ENCODE results near the gene APLN. TPM values are rescaled to one million over a fixed set of nuclear protein-coding genes. Genes with fewer than 3 reads are reported as not detected.

APLN gene
- polyA plus RNA-seq, 1 experiment = 0.21 TPM

DNA sequence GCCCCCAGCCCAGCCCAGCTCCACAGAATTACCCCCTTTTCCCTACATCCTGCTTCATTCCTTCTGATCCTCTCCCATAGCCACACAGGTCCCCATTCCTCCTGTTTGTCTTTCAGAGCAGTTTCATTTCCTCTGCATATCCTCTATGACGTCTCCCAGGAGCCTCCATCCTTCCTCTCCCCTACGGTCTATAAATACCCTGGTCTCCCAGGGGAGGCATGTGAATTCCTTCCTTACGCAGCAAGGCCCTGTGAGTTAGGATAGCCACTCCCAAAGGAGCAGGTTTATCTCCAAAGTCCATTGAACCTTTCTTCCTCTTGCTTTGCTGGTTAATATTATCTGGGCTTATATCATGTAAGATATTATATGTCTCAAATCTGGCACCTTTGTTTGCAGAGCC lies 8.4 kb upstream of the APLN start:
- CTCF ChIA-PET = interaction anchor here (1.2 kb wide), 1 partner anchor 15 kb away, joined by 3 read pairs; no protein-coding TSS in a partner anchor
- Histone ChIP-seq H3K4me3 (ENCODE audit: low read depth, low read length) (no peak overlapping the region), H3K27me3 (ENCODE audit: control insufficient read depth, insufficient read depth, low read length) (no peaks in the 10 kb centered on the region), H3K27ac (ENCODE audit: low read depth, low read length) (no peak overlapping the region), H3K9me3 (ENCODE audit: control insufficient read depth, insufficient read depth, low read length) (no peaks in the 10 kb centered on the region)
- TF ChIP-seq CTCF (IDR thresholded peaks at IDR 0.05; ENCODE audit: low read depth, low read length) = no peak
- POLR2A ChIA-PET = no interaction called here
- no peak for DNase-seq (ENCODE audit: low read depth, low spot score)

GRCh38 chrX:129661369-129661768 lies 6.6 kb upstream of the APLN start:
- ChIA-PET CTCF (no interaction called here), POLR2A (no interaction called here)
- Histone ChIP-seq H3K9me3 (ENCODE audit: control insufficient read depth, insufficient read depth, low read length) (no peaks in the 10 kb centered on the region), H3K4me3 (ENCODE audit: low read depth, low read length) (no peak overlapping the region), H3K27ac (ENCODE audit: low read depth, low read length) (no peak overlapping the region), H3K27me3 (ENCODE audit: control insufficient read depth, insufficient read depth, low read length) (no peaks in the 10 kb centered on the region)
- no peak for DNase-seq (ENCODE audit: low read depth, low spot score)
- TF ChIP-seq CTCF (IDR thresholded peaks at IDR 0.05; ENCODE audit: low read depth, low read length) = no peak

- ChIA-PET CTCF (no interaction called here), POLR2A (no interaction called here)
- DNase-seq (ENCODE audit: low read depth, low spot score) = no peak
- no peak overlapping the region for H3K27ac ChIP-seq (ENCODE audit: low read depth, low read length)
- no peaks in the 10 kb centered on the region for H3K9me3 ChIP-seq (ENCODE audit: control insufficient read depth, insufficient read depth, low read length)
- H3K27me3 ChIP-seq (ENCODE audit: control insufficient read depth, insufficient read depth, low read length) = no peaks in the 10 kb centered on the region
- H3K4me3 ChIP-seq (ENCODE audit: low read depth, low read length) = no peak overlapping the region
- no peak for TF ChIP-seq CTCF (IDR thresholded peaks at IDR 0.05; ENCODE audit: low read depth, low read length)
These were observed 5.1 kb upstream of the APLN start for GRCh38 chrX:129659861-129660260.

- H3K4me3 ChIP-seq (ENCODE audit: low read depth, low read length) = no peak overlapping the region
- no peak for DNase-seq (ENCODE audit: low read depth, low spot score)
- H3K9me3 ChIP-seq (ENCODE audit: control insufficient read depth, insufficient read depth, low read length) = no peaks in the 10 kb centered on the region
- ChIA-PET POLR2A (no interaction called here), CTCF (no interaction called here)
- no peak for TF ChIP-seq CTCF (IDR thresholded peaks at IDR 0.05; ENCODE audit: low read depth, low read length)
- H3K27ac ChIP-seq (ENCODE audit: low read depth, low read length) = no peak overlapping the region
- no peaks in the 10 kb centered on the region for H3K27me3 ChIP-seq (ENCODE audit: control insufficient read depth, insufficient read depth, low read length)
These were observed 4.4 kb upstream of the APLN start for GRCh38 chrX:129659141-129659540.

- CTCF ChIA-PET = no interaction called here
- H3K9me3 ChIP-seq (ENCODE audit: control insufficient read depth, insufficient read depth, low read length) = no peaks in the 10 kb centered on the region
These were observed 3.7 kb upstream of the APLN start for GRCh38 chrX:129658429-129658828.

More at GRCh38 chrX:129658429-129658828, 3.7 kb upstream of the APLN start:
- Histone ChIP-seq H3K27me3 (ENCODE audit: control insufficient read depth, insufficient read depth, low read length) (no peaks in the 10 kb centered on the region), H3K27ac (ENCODE audit: low read depth, low read length) (no peak overlapping the region), H3K4me3 (ENCODE audit: low read depth, low read length) (no peak overlapping the region)
- POLR2A ChIA-PET = no interaction called here
- no peak for DNase-seq (ENCODE audit: low read depth, low spot score)
- no peak for TF ChIP-seq CTCF (IDR thresholded peaks at IDR 0.05; ENCODE audit: low read depth, low read length)
